Measurements from ENCODE around the gene EIF4G3.

DNA sequence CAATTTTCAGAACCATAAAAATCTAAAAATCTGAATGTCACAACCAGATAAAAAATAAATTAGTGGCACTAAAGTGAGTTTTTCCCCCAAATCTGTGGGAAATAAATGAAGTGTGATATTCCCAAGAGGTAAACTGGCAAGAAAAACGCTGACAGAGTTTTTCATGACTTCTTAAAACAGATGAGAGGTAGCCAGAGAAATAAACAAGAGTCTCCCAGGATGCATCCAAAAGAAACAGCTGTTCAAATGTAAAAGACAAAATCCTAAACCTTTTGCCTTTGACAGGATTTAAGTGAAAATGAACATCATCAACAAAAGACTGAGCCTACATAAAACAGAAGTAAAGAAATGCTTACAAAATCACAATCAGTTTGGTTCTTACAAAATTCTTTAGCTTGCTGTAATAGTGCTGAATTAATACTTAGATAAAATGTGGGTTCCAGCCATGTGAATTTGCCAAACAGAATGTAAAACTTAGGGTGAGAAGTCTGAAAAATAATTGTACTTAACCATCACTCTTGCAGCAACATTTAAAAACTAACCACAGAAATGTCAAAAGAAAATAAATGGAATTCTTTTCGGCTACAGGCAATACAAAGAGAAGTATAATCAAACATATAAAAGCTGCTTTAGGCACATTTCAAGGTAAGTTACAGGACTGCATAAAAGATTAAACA lies 133.6 kb downstream of the EIF4G3 start:
- TF ChIP-seq POLR2AphosphoS5 (IDR thresholded peaks at IDR 0.05; ENCODE audit: low read depth, low read length) (no peak), TAF1 (IDR thresholded peaks at IDR 0.05; ENCODE audit: borderline replicate concordance, low read depth, low read length) (no peak)
